CD4-positive, alpha-beta T cell treated with Interleukin-15 for 4 hours (primary cell): ENCODE measurements around the gene TIMM21.

Experiments used
- DNase-seq: peaks from one replicate; pipeline ENCODE4 v3.0.0-alpha.2; 2020; ENCODE audit warnings: low spot score

Gene TIMM21

GRCh38 chr18:74147491-74147778, 888 bp upstream of the TIMM21 start:
- no peak for DNase-seq

- no peak for DNase-seq
These were observed 284 bp downstream of the TIMM21 start for GRCh38 chr18:74148543-74149070.

- no peak for DNase-seq
These were observed 1.6 kb downstream of the TIMM21 start for GRCh38 chr18:74149878-74150277.

GRCh38 chr18:74152270-74152669, 3.9 kb downstream of the TIMM21 start:
- no peak for DNase-seq

- DNase-seq, result no peak
These were observed 4.5 kb downstream of the TIMM21 start for GRCh38 chr18:74152857-74153256.

GRCh38 chr18:74153377-74153776, 5.1 kb downstream of the TIMM21 start:
- DNase-seq, result no peak

- DNase-seq, result no peak
These were observed 5.5 kb downstream of the TIMM21 start for GRCh38 chr18:74153793-74154192.

- no peak for DNase-seq
These were observed 6.4 kb downstream of the TIMM21 start for GRCh38 chr18:74154716-74155115.

- DNase-seq, result no peak
These were observed 7.0 kb downstream of the TIMM21 start for GRCh38 chr18:74155276-74155675.

GRCh38 chr18:74163019-74163660, 14.8 kb downstream of the TIMM21 start:
- no peak for DNase-seq

GRCh38 chr18:74166386-74166785, 18.1 kb downstream of the TIMM21 start:
- DNase-seq, result no peak

- DNase-seq, result no peak
These were observed 23.7 kb downstream of the TIMM21 start for GRCh38 chr18:74171910-74172606.

GRCh38 chr18:74172697-74173433, 24.5 kb downstream of the TIMM21 start:
- no peak for DNase-seq

- DNase-seq, result no peak
These were observed 25.1 kb downstream of the TIMM21 start for GRCh38 chr18:74173434-74173750.

GRCh38 chr18:74175658-74176057, 27.3 kb downstream of the TIMM21 start:
- DNase-seq, result no peak

GRCh38 chr18:74178884-74179283, 30.6 kb downstream of the TIMM21 start:
- DNase-seq, result no peak

GRCh38 chr18:74179623-74180199, 31.4 kb downstream of the TIMM21 start:
- DNase-seq, result no peak

GRCh38 chr18:74182335-74182734, 34.0 kb downstream of the TIMM21 start:
- no peak for DNase-seq

- DNase-seq, result no peak
These were observed 34.8 kb downstream of the TIMM21 start for GRCh38 chr18:74183130-74183529.

- no peak for DNase-seq
These were observed 36.6 kb downstream of the TIMM21 start for GRCh38 chr18:74184875-74185274.

- DNase-seq, result no peak
These were observed 37.5 kb downstream of the TIMM21 start for GRCh38 chr18:74185860-74186259.

GRCh38 chr18:74186661-74187060, 38.3 kb downstream of the TIMM21 start:
- no peak for DNase-seq

- DNase-seq, result no peak
These were observed 41.8 kb downstream of the TIMM21 start for GRCh38 chr18:74190086-74190485.
